ENCODE measurements around the gene CELF1.

DNA sequence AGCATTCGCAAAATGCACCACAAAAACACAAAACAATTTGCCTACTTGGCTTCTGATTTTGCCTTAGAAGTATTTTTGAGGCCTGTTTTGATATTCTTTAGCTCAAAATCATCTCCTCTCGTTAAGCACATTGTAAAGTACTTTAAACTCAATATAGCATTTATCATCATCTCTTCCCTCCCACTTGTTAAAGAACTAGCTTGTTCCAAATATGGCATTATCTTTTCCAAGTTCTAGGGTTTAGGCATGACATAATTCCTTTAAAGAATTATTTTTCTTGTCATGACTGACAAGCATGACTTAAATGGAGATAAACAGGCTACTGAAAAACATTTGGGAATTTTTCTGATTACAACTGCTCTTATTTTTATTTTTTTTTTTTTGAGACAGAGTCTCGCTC, 21.3 kb downstream of the CELF1 start:
- TF ChIP-seq POLR2A (IDR thresholded peaks at IDR 0.05; ENCODE audit: low read length) (no peak), GATA1 (IDR thresholded peaks at IDR 0.05; ENCODE audit: low read depth, low read length) (no peak)
